Bronchial epithelial cell (primary cell): Measurements from ENCODE around the gene CD70. TPM values are rescaled to one million over a fixed set of nuclear protein-coding genes. Genes with fewer than 3 reads are reported as not detected.
A peak's percentile ranks its signal among the peaks of the same experiment; 100 is the strongest.

Source experiments
- DNase-seq: peaks from one replicate; pipeline ENCODE4 v3.0.0-alpha.2; 2010; ENCODE audit warnings: low read depth
- FAIRE-seq: peaks from 2 replicates; lab custom pipeline; 2011; peaks lifted over from hg19 to GRCh38; lab: Jason Lieb, UNC
- H3K27me3 ChIP-seq: 2 replicates; pipeline ENCODE4 v1.5.1; 2011; ENCODE audit warnings: low read length; ENCODE audit not compliant: control insufficient read depth, insufficient read depth
- H3K36me3 ChIP-seq: 2 replicates; pipeline ENCODE4 v1.5.1; 2011; ENCODE audit warnings: low read length; ENCODE audit not compliant: control insufficient read depth, insufficient read depth
- H3K4me3 ChIP-seq: 2 replicates; pipeline ENCODE4 v1.5.1; 2011; ENCODE audit warnings: mild to moderate bottlenecking, low read depth, low read length, control low read depth
- CTCF ChIP-seq: IDR thresholded peaks from 2 replicates; pipeline ENCODE4 v1.5.1; 2011; ENCODE audit warnings: mild to moderate bottlenecking, moderate library complexity, low read length, control low read depth, inconsistent platforms; ENCODE audit not compliant: insufficient read depth, severe bottlenecking
- total RNA-seq: library from RNA; depleted of rRNA; stranded (reverse); fragments of >200 nt; gene quantifications from 2 replicates; pipeline ENCODE4 v1.2.1, GENCODE V29; 2014

The CD70 gene
- total RNA-seq, 1 donor from 2014 or later: not detected

GRCh38 chr19:6579450-6580178 is 11.3 kb downstream of the CD70 start:
- DNase-seq: no peak
- Histone ChIP-seq H3K4me3 (no peak overlapping the region), H3K36me3 (no peaks in the 10 kb centered on the region), H3K27me3 (no peaks in the 10 kb centered on the region)
- no peak for FAIRE-seq
- no peak for TF ChIP-seq CTCF

- FAIRE-seq (no peak), DNase-seq (peak; percentile 86)
- H3K27me3 ChIP-seq: no peaks in the 10 kb centered on the region
- no peak for TF ChIP-seq CTCF
- H3K36me3 ChIP-seq: no peaks in the 10 kb centered on the region
- H3K4me3 ChIP-seq: no peak overlapping the region
These were observed 13.3 kb downstream of the CD70 start for GRCh38 chr19:6577476-6578125.

GRCh38 chr19:6576869-6577475 is 14.0 kb downstream of the CD70 start:
- Histone ChIP-seq H3K4me3 (no peak overlapping the region), H3K36me3 (no peaks in the 10 kb centered on the region), H3K27me3 (no peaks in the 10 kb centered on the region)
- TF ChIP-seq CTCF: no peak
- DNase-seq (no peak), FAIRE-seq (no peak)

GRCh38 chr19:6573350-6573749 is 17.6 kb downstream of the CD70 start:
- no peak for TF ChIP-seq CTCF
- Histone ChIP-seq H3K36me3 (no peaks in the 10 kb centered on the region), H3K4me3 (no peak overlapping the region), H3K27me3 (no peaks in the 10 kb centered on the region)
- DNase-seq (no peak), FAIRE-seq (no peak)

- TF ChIP-seq CTCF: no peak
- no peaks in the 10 kb centered on the region for H3K27me3 ChIP-seq
- H3K4me3 ChIP-seq: no peak overlapping the region
- no peaks in the 10 kb centered on the region for H3K36me3 ChIP-seq
- no peak for FAIRE-seq
- DNase-seq: no peak
These were observed 18.7 kb downstream of the CD70 start for GRCh38 chr19:6572217-6572616.
